Thyroid gland (tissue), 4 donors: ENCODE measurements around the gene SURF6.

Source experiments
- POLR2A ChIP-seq, 2 donors: fragments of 450-650 bp; IDR thresholded peaks; one replicate each; pipeline ENCODE4 v1.6.1; 2017; ENCODE audit warnings: antibody characterized with exemption in 2 of 2, mild to moderate bottlenecking in 2 of 2, moderate library complexity in 1 of 2
- TF ChIP-seq, protein P1 (sequence below), 6 experiments: fragments of 200-600 bp in 3 of 6; fragments of 450-650 bp in 3 of 6; sonication (generic) in 3 of 6; IDR thresholded peaks; one replicate each; pipeline ENCODE4 v1.5.1; 2016 to 2019; ENCODE audit warnings: antibody characterized with exemption in 6 of 6, mild to moderate bottlenecking in 2 of 6, inconsistent platforms in 1 of 6, moderate library complexity in 1 of 6

DNA sequence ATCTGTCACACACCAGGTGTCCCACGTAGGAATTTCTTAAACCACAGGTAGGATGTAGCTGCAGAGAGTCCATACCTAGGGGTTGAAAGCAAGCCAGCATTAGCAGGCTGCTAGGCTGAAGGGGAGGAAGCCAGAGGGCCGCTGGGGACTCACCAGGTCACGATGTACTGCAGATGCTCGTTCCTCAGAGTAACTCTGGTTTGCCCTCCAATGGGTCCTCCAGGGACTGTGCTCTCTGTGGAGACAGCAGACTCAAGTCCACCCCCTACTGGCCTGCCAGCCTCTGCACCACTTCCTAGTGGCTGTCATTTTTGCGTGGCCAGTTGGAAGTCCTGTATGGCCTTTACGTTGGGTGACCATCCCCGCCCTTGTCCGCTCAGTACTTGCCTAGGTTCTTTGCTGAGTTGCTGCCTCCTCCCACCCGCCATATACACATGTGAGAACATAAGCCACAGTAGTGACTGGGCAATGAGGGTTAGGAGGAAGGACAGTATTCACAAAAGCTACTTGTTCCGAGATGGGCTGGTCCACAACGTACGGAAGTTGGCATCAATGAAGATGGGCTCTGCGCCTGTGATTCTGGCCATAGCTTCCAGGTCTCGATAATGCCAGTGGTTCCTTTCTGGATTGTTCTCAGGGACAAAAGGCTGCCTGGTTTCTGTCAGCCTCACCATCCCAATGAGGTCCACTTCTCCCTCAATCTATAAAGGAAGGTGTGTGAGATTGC lies 16.1 kb upstream of the SURF6 start:
- TF ChIP-seq, protein P1, sequence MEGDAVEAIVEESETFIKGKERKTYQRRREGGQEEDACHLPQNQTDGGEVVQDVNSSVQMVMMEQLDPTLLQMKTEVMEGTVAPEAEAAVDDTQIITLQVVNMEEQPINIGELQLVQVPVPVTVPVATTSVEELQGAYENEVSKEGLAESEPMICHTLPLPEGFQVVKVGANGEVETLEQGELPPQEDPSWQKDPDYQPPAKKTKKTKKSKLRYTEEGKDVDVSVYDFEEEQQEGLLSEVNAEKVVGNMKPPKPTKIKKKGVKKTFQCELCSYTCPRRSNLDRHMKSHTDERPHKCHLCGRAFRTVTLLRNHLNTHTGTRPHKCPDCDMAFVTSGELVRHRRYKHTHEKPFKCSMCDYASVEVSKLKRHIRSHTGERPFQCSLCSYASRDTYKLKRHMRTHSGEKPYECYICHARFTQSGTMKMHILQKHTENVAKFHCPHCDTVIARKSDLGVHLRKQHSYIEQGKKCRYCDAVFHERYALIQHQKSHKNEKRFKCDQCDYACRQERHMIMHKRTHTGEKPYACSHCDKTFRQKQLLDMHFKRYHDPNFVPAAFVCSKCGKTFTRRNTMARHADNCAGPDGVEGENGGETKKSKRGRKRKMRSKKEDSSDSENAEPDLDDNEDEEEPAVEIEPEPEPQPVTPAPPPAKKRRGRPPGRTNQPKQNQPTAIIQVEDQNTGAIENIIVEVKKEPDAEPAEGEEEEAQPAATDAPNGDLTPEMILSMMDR (IDR thresholded peaks at IDR 0.05): peak in 4 of 6 experiments; percentile 9 to 36 (median 32)
- TF ChIP-seq POLR2A (IDR thresholded peaks at IDR 0.05): no peak
